Stimulated activated CD8-positive, alpha-beta memory T cell treated with anti-CD3 and anti-CD28 coated beads, Interleukin-4, amount 100 ng/mL, for 4 hours (primary cell): ENCODE measurements around the gene NTS.

Experiments used
- DNase-seq, 2 donors: peaks; one replicate each; pipeline ENCODE4 v3.0.0-alpha.2; 2020; ENCODE audit warnings: low read depth in 2 of 2, low spot score in 1 of 2

Gene NTS, protein sequence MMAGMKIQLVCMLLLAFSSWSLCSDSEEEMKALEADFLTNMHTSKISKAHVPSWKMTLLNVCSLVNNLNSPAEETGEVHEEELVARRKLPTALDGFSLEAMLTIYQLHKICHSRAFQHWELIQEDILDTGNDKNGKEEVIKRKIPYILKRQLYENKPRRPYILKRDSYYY

DNA sequence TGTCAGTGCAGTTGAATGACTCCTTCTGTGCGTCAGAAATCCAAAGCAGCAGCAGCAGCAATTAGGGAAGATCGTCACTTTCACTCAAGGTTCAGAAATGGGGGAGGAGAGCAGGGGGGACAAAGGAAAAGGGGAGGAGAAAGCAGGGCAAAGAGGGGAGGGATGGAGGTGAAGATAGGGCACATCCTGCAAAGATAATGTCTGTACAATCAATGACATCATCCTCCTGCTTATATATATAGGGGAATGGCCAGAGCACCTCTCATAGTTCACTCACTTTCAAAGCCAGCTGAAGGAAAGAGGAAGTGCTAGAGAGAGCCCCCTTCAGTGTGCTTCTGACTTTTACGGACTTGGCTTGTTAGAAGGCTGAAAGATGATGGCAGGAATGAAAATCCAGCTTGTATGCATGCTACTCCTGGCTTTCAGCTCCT, at the start of gene NTS:
NTS (plus strand) TSS at position 265 of the 431 bp plus-strand sequence; CDS start at position 374, 109 bp downstream.
- no peak for DNase-seq

DNA sequence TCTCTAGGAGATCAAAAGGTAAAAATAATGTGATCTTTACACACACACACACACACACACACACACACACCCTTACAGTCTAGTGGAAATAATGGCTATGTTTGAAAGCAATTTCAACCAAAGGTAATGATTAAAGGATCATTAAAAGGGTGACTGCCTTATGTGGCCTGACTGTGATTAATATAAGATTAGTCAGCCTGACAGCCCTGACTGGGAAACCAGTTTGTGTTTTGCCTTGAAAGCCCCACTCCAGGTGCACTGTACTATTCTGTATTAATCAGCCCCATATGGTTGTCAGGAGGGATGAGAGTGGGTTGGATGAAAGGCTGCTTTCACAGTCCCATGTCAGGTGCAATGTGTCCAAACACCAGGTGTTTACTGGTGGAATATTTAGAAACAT, 48.3 kb upstream of the NTS start:
- no peak for DNase-seq

DNA sequence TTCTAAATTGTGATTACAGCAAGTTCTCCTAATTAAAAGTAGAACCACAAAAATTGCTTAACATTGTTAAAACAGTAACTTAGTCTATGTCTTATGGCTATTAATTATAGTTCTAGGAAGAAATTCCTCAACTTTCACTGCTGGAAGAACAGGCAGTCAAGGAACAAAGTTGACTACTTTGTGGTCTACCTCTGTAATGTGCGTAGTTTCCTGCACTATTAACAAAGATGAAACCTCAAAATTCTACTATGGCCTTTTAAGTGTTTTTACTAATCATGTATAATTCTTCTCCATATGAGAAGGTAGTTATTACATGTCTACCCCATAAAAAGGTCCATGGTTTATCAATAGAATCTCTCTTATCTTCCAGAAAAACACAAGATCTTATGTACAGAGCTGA, 45.5 kb upstream of the NTS start:
- DNase-seq = no peak

DNA sequence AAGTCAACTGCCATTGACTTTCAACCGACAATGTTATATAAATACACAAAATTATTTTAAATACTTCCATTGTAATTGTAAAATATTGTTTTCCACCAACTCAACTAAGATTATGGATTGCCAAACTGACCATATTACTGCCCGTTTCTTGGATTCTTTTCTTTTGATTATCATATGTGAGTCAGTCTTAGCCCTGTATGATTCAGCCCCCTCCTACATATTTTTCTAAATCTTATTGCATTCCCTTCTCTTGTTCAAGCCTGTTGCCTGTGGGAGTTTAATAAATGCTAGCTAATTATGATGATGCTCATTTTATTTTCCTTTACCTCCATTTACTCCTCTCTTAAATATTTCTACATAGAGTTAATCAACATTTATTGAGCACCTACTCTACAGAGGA, 44.7 kb upstream of the NTS start:
- no peak for DNase-seq

DNA sequence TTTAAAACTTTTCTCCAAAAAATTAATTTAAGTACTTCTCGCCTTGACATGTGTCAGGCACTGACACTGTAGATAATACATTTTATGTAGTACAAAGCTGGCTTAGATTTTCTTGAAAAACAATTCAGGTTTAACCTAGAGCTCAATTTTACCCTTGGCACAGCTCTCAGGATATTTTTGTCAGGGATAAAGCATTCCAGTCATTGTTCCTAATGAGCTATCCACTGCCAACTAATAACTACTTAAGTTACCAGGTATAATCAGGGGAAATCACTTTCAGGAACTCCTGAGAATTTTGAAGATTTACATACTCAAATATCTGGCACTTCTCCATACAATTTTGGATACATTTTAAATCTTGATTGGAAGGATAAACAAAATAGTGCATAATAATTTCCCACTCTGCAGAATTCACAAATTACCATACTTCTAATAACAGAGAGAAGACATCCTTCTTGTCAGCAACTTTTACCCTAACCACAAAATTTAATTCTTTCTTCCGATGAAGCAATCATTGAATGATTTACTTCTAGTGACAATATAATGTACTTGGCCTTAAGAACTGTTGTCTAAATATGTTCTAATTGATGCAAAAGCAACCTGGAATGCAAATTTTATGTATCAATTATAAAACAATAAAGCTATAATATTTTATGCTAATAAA, 42.6 kb upstream of the NTS start:
- no peak for DNase-seq

DNA sequence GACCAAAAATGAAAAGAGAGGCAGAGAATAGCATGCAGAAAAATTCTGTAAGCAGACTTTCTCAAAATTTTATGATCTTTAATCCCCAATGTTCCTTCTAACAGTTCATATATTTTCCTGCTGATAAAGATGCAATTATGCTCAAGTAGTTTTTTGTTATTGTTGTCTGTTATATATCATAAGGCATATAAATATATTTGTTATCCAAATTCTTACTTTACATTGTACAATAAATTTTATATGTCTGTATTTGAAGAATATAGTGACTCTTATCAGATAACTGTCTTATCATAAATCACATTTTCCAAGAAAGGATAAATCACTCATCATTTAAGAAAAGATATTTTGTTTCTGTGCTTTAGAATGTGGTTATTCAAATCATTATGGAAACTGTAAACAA, 40.5 kb upstream of the NTS start:
- no peak for DNase-seq

DNA sequence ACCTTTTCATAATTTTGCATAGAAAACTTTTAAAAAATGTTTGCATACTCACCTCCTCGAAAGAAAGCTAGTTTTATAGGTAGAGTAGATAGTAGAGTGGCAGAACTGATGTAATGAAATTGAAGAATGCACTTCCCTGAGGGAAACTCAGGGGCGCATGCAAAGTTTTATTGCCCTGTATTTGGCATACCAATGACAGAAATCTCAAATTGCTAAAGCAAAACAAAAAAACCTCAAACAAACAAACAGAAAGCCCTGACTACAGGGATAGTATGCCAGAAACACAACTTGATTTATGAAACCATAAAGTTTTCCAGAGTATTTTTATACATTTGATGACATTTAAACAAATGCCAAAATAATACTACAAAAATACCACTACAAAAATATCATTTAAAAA, 39.7 kb upstream of the NTS start:
- DNase-seq = no peak

DNA sequence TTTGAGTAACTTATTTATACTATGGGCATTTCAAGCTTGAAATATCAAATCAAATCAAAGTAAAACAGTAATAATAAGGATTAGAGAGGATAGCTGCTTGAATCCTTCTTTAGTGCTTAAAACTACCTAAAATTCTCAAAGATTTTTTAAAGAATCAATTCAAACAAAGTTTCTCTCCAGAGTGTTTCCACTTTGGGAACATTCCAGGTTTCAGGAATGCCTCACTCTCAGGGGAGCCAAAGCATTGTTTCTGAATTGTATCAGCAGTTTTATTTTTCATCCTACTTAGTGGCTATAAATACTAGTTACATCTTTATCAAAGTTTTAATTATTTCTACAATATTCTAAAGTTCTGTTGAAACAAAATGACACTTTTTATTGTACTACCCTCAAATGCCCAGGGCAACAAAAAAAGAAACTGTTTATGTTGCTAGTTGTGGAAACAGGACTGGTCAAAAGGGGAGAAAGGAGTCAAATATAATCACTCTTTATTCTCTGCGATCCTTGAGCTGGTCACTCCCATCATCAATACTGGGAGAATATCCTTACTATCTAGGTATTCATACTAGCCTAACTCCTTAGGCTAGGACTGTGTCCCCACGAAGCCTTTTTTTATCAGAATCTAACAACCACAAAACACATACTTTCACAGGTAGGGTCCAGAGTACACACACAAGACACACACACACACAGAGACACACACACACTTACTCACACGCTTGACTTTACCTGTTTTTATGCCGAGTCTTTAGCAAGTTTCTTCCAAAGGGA, 38.5 kb upstream of the NTS start:
- DNase-seq = no peak

DNA sequence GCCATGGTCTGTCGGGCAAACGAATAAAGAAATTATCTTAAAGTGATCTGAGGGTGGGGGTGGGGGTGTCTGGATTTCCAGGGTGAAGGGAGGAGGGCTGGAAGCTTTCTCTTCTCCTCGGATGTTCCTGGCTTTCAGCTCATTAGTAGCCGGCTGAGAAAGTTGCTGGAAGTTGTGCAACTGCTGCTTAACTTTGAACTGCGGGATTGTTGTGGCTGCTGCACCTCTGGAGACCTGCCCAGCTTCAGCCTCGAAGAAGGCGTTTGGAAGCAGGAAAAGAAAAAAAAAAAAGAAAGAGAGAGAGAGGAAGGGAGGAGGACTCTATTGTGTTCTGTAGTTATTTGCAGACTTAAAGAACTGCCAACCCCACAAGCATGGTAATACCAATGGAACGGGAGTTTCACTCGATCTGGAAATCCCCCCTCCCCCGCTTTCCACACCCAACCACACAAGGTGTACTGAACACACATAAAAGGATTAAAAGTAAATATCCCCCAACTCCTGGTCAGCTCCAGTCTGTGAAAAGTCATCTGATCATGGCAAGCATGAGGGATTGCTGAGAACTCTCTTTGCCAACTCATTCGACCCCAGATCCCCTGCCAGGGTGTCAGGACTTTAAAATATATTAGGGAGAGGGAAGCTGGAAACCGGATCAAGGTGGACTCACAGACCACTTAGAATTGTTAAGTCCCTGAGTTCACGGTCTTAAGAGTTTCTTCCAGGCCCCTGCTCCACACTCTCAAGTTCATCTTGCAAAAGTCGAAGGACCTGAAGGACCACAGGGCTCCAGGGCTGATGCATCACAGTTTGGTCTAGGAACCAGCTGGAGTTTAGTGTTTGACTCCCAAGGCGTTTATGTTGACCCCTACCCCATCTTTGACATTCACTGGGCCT, 37.7 kb upstream of the NTS start, which contains the start of gene RASSF9:
RASSF9 (minus strand) TSS at position 213 of the 894 bp plus-strand sequence; CDS start at position 5, 208 bp downstream.
- DNase-seq = no peak

DNA sequence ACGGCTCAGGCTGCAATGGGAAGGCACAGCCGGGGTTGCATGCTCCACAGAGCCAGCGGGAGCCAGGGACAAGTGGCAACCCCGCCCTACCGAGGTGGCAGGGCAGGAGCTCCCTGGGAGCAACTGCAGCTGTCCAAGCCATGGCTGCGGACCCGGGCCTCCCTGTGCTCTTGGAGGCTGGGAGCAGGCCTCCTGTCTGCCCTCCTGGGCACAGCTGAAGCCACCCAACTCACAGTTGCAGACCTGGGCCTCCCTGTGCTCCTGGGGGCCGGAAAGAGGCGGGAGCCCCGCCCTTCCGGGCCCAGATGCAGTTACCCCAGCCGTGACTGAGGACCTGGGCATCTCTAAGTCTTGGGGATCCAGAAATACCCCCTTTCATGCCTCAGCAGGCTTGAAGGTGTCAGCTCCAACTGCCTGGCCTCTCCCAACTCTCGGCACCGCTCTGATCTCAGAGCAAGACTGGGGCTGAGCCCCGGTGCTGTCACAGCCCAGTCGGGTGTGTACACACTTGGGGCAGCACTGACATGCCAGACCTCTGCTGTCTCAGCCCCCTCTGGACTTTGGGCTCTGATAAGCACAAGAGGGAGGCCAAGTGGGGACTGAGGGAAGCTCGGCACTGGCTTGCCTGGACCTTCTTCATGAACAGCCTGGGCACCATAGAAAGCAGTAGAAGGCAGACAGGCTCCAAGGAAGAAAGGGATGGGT, 30.3 kb upstream of the NTS start:
- no peak for DNase-seq

DNA sequence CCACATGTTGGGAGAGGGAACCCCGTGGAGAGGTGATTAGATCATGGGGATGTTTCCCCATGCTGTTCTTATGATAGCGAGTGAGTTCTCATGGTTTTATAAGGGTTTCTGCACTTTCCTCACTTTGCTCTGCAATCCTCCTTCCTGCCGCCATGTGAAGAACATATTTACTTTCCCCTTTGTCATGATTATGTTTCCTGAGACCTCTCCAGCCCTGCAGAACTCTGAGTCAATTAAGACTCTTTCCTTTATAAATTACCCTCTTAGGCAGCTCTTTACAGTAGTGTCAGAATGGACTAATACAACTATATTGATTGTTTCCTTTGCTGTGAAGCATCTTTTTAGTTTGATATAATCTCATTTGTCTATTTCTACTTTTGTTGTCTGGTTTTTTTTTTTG, 24.8 kb upstream of the NTS start:
- DNase-seq = no peak

DNA sequence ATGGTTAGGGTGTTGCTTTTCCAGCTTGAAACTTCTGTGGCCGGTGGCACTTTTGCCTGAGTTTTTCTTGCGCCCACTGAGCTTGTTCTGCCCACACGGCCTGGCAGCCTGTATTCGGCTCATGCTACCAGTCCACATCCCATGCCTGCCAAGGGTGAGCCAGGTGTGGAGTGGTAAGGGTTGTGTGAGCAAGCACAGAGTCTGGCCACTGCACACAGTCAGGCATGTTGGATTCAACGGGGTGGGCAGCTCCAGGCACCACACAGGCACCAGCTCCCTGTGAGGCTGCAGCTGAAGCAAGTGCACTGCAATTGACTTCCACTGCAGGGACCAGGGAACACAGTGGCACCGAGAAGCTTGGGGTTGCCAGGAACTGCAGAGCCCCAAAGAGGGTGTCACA, 18.8 kb upstream of the NTS start:
- DNase-seq = no peak

DNA sequence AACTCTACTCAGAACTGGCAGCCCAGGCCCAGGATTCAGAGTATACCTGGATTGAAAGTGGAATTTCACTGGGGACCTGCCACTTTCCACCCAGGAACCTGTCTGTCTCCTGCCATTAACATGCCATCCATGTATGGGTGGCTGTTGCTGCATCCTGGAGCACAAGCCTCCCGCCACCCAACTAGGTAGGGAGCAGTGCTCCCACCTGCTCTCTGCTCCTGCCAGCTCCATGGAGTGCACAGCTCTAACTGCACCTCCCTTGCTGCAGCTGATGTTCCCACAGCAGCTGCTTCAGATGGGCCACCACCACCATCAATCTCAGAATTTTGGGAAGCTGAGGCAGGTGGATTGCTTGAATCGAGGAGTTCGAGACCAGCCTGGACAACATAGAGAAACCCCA, 17.1 kb upstream of the NTS start:
- DNase-seq = no peak

DNA sequence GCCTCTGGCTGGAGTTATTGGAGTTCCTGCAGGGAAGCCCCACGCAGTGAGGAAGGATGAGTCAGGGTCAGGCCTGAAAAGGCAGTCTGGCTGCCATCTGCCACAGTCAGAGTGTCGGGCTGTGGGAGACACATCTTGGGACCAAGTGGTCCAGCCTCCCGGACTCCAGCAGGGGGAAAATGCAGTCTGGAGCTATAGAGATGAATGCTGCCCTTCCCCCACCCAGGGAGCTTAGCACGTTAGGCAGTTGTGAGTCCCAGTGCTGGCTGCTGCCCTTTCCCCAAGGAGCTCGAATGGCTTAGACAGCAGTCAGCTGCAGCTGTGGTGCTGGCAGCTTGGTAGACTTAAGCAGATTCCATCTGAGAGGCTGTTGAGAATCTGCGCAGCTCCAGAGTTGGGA, 8.2 kb upstream of the NTS start:
- DNase-seq = no peak

DNA sequence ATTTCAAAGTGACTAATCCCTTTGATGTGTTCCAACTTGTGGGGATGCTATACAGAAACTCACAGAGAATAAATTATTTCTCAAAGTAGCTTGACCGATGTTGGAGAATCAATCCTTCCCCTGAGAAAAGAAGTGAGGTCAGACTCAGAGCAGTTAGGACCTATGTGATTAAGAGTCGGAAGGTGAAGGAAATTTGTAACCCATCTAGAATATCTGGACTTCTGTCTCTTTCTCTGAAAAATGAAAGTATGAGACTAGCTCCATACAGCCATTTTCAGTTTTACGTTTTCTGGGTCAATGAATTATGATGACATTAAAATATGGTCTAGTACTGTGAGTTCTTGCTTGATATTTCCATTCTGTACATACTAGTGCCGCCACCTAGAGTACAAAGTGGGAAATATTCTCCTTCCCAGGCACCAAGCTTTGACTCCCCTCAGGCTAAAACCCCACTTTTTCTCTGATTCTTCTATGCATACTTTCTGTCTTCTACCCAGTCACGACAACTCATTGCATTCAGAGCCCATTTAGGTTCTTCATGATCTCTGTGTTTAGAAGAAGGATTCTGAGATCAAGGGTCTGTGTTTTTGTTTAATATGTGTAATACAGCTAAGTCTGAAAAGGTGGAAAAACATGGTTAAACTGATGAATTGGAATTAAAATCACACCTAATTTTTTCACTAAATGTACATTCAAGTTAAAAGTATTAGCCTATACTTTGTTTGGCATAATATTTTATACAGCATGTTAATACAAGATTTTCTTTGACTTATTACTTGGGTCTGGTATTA, 6.9 kb upstream of the NTS start:
- DNase-seq = no peak

DNA sequence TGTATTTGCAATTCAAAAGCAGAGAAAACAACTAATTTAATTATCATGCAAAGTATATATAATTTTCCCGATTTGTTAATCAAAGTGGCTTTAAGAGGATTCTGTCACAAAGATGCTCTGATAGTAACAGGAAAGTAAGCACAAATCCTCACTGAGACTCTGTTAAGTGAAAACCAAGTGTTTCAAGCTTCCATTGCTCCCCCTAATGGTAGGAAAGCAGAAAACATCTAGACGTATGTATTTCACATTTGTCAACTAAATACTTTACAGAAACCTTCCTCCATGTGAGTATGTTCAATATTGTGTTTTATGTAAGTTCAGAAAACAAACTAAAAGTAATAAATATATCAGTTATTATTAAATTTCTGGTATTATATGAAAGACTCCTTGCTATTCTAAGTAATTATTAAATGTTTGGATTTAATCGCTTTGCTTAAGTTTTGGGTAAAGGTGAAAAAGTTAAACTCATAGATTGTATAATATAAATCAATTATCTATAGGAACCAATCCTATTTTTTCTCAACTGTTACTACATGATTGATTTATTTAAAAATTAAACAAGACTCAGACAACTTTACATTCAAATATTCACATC, 1.5 kb upstream of the NTS start:
- DNase-seq = no peak

DNA sequence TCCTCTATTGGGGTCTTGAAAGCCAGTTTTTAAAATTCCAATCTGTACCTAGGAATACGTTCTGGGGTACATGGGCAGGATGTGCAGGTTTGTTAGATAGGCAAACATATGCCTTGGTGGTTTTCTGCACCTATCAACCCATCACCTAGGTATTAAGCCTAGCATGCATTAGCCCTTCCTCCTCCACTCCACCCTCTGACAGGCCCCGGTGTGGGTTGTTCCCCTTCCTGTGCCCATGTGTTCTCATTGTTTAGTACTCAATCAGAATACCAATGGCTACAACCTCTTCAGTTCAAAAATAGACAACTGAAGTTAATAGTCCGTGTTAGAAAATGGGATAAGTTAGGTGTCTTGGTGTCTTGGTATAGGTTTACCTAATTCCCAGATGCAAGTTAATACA, 3.4 kb downstream of the NTS start:
- no peak for DNase-seq

DNA sequence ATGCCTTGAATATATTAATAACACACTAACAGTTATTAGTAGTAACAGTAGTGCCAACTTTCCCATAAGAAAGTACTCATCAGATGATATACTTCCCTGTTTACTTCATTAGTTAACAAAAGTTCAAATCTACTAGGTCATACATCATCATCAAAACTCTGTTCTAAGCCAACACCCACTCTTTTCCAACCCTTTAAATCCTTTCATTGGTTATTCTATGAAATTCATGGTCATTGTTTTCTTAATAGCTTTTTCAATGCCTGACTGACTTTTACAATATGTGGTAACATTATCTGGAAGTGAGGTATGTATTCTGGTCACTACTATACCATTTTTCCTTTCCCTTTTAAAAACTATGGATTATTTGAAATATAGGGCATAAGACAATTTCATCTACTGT, 9.7 kb downstream of the NTS start:
- no peak for DNase-seq

DNA sequence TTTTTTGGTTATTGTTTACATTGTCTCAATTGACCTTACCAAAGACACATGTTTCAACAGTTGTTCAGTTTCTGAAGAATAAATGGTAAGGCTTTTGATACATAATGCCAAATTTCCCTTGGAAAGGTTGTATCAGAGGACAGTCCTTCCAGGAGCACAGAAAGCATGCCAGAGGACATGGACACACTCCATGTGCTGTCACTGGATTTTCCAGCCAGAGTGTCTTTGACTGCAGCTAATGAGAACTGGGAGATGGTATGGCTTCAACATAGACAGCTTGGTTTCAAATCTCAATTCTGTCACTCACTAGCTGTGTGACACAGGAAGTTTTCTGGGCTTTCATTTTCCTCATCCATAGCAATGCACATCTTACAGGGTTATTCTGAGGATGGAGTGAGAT, 20.6 kb downstream of the NTS start:
- DNase-seq = no peak
